ENCODE data around the gene PREP. TPM values are rescaled to one million over a fixed set of nuclear protein-coding genes. Genes with fewer than 3 reads are reported as not detected.

The PREP gene
- total RNA-seq, 1 experiment from 2014 or later, result 35.8 TPM

DNA sequence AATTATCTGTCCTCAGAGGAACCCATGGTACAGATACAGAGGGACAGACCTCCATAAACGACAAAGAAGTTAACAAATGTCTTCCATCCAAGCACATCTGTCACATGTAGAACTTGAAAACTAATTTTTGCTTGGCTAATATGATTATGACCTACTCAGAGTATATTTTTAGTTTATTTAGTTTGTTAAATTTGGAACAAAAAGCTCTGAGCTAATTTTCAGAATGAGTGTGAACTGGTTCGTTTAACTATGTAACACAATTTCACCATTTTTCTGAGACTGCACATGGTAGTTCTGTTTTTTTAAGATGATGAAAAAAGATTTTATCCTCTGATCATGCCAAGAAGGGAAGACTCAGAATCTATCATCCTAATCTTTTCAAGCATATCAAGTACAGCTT lies 34.4 kb upstream of the PREP start:
- Histone ChIP-seq H3K9me2 (ENCODE audit: insufficient read depth) (no peaks in the 10 kb centered on the region), H4K20me1 (ENCODE audit: insufficient read depth) (no peaks in the 10 kb centered on the region), H3K36me3 (ENCODE audit: low read depth) (0 out of 2 replicates have a peak, but pooled peaks cover 5% of the 10 kb centered on the region), H3K27me3 (ENCODE audit: insufficient read depth, low read depth) (no peaks in the 10 kb centered on the region), H3K27ac (no peak overlapping the region), H3K9me3 (ENCODE audit: insufficient read depth, low read depth) (peaks cover 10% of the 10 kb centered on the region), H3K79me2 (ENCODE audit: low read depth) (no peaks in the 10 kb centered on the region), H3F3A (ENCODE audit: insufficient read depth, low read depth) (peaks cover 9% of the 10 kb centered on the region), H3K4me3 (no peak overlapping the region), H2AFZ (no peak overlapping the region), H3K4me2 (no peak overlapping the region), H3K4me1 (replicated peaks; ENCODE audit: insufficient read depth) (peaks cover 16% of the 10 kb centered on the region)
- CTCF ChIA-PET, result interaction anchor here (0.6 kb wide), 1 partner anchor 647 kb away, joined by 3 read pairs; no protein-coding TSS in a partner anchor
- no TSS peak for BruUV-seq (replicated peaks)
- no peak for TF ChIP-seq EZH2 (IDR thresholded peaks at IDR 0.05; ENCODE audit: low read depth)
- TF ChIP-seq, protein P1, sequence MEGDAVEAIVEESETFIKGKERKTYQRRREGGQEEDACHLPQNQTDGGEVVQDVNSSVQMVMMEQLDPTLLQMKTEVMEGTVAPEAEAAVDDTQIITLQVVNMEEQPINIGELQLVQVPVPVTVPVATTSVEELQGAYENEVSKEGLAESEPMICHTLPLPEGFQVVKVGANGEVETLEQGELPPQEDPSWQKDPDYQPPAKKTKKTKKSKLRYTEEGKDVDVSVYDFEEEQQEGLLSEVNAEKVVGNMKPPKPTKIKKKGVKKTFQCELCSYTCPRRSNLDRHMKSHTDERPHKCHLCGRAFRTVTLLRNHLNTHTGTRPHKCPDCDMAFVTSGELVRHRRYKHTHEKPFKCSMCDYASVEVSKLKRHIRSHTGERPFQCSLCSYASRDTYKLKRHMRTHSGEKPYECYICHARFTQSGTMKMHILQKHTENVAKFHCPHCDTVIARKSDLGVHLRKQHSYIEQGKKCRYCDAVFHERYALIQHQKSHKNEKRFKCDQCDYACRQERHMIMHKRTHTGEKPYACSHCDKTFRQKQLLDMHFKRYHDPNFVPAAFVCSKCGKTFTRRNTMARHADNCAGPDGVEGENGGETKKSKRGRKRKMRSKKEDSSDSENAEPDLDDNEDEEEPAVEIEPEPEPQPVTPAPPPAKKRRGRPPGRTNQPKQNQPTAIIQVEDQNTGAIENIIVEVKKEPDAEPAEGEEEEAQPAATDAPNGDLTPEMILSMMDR (conservative IDR thresholded peaks at IDR 0.05), result no peak
- intact Hi-C loops (cut with micrococcal nuclease; ENCODE audit: unreplicated experiment), result loop anchor here (10.0 kb wide), 2 partner anchors 158 to 1008 kb away; no protein-coding TSS in a partner anchor
- DNase-seq, result no peak
- POLR2A ChIA-PET (ENCODE audit: unreplicated experiment), result interaction anchor here (0.6 kb wide), 1 partner anchor 745 kb away, joined by 3 read pairs; no protein-coding TSS in a partner anchor

DNA sequence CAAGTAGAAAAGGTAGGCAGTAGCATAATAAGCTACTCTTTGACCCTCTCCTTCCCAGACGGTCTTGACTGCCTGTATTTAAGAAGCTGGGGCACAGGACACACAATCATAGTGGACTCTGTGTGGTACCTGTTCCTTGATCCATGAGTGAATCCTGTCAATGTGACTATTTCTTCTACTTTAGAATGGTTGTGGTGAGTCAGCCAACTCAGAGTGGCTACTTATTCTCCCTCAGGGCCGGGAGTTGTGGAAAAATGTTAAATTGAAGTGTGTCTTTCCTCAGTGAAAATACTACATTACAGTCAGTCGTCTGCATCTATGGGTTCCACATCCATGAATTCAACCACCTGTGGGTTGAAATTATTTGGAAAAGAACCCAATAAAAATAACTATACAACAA lies 30.8 kb upstream of the PREP start:
- H3K9me2 ChIP-seq (ENCODE audit: insufficient read depth), result no peaks in the 10 kb centered on the region
- H3K79me2 ChIP-seq (ENCODE audit: low read depth), result no peaks in the 10 kb centered on the region
- H3K27me3 ChIP-seq (ENCODE audit: insufficient read depth, low read depth), result no peaks in the 10 kb centered on the region
- H3K27ac ChIP-seq, result peak overlapping the region; percentile 59; the same call in 1 of the 2 replicates
- H3K4me3 ChIP-seq, result no peak overlapping the region
- H3K4me1 ChIP-seq (replicated peaks; ENCODE audit: insufficient read depth), result peaks cover 36% of the 10 kb centered on the region
- TF ChIP-seq, protein P1 (conservative IDR thresholded peaks at IDR 0.05), result no peak
- no peak for TF ChIP-seq EZH2 (IDR thresholded peaks at IDR 0.05; ENCODE audit: low read depth)
- no TSS peak for BruUV-seq (replicated peaks)
- H3K4me2 ChIP-seq, result no peak overlapping the region
- POLR2A ChIA-PET (ENCODE audit: unreplicated experiment), result interaction anchor here (0.8 kb wide), 1 partner anchor 12 kb away, joined by 5 read pairs; no protein-coding TSS in a partner anchor
- intact Hi-C loops (cut with micrococcal nuclease; ENCODE audit: unreplicated experiment), result loop anchor here (2.0 to 10.0 kb wide), 5 partner anchors 49 to 1011 kb away; partner anchors contain the start of gene PRDM1
- CTCF ChIA-PET, result no interaction called here
- H2AFZ ChIP-seq, result no peak overlapping the region
- H3K36me3 ChIP-seq (ENCODE audit: low read depth), result 0 out of 2 replicates have a peak, but pooled peaks cover 5% of the 10 kb centered on the region
- peaks cover 20% of the 10 kb centered on the region for H3F3A ChIP-seq (ENCODE audit: insufficient read depth, low read depth)
- DNase-seq, result no peak
- H3K9me3 ChIP-seq (ENCODE audit: insufficient read depth, low read depth), result peaks cover 13% of the 10 kb centered on the region
- no peaks in the 10 kb centered on the region for H4K20me1 ChIP-seq (ENCODE audit: insufficient read depth)

DNA sequence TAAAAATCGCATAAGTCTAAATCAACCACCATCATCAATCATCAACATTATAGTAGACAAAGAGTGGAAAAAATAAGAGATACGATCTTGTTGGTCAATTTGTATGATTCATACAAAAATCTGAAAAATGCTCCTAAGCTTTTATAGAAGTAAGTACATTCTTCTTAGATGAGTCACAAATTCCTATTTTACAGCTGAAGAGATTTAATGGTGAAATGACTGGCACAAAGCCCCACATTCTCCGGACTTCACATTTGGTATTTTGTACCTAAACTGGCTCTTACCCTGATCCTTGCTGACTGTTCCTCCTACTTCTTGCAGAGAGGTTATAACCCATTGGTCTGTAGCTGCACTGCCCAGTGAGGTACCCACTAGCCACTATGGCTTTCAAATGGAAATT lies 29.9 kb upstream of the PREP start:
- no peaks in the 10 kb centered on the region for H4K20me1 ChIP-seq (ENCODE audit: insufficient read depth)
- intact Hi-C loops (cut with micrococcal nuclease; ENCODE audit: unreplicated experiment), result loop anchor here (2.0 to 10.0 kb wide), 5 partner anchors 50 to 1012 kb away; partner anchors contain the start of gene PRDM1
- H2AFZ ChIP-seq, result no peak overlapping the region
- H3K27ac ChIP-seq, result peak overlapping the region; percentile 59
- peak overlapping the region; percentile 41 for H3K4me2 ChIP-seq
- H3K36me3 ChIP-seq (ENCODE audit: low read depth), result 0 out of 2 replicates have a peak, but pooled peaks cover 5% of the 10 kb centered on the region
- peaks cover 29% of the 10 kb centered on the region for H3F3A ChIP-seq (ENCODE audit: insufficient read depth, low read depth)
- ChIA-PET POLR2A (ENCODE audit: unreplicated experiment) (interaction anchor here (0.7 kb wide), 1 partner anchor 84 kb away, joined by 3 read pairs; no protein-coding TSS in a partner anchor), CTCF (no interaction called here)
- TF ChIP-seq EZH2 (IDR thresholded peaks at IDR 0.05; ENCODE audit: low read depth), result no peak
- TF ChIP-seq, protein P1 (conservative IDR thresholded peaks at IDR 0.05), result no peak
- peaks cover 13% of the 10 kb centered on the region for H3K9me3 ChIP-seq (ENCODE audit: insufficient read depth, low read depth)
- peaks cover 45% of the 10 kb centered on the region for H3K4me1 ChIP-seq (replicated peaks; ENCODE audit: insufficient read depth)
- BruUV-seq (replicated peaks), result no TSS peak
- H3K79me2 ChIP-seq (ENCODE audit: low read depth), result no peaks in the 10 kb centered on the region
- peak; percentile 31 to 97 for DNase-seq
- H3K9me2 ChIP-seq (ENCODE audit: insufficient read depth), result no peaks in the 10 kb centered on the region
- no peak overlapping the region for H3K4me3 ChIP-seq
- no peaks in the 10 kb centered on the region for H3K27me3 ChIP-seq (ENCODE audit: insufficient read depth, low read depth)

Data from PC-9 (cell line).